Measurements from ENCODE around the gene DOC2A. TPM values are rescaled to one million over a fixed set of nuclear protein-coding genes. Genes with fewer than 3 reads are reported as not detected.

Gene DOC2A
- total RNA-seq, 1 donor from 2014 or later: not detected

GRCh38 chr16:30009085-30009862 is 1.6 kb downstream of the DOC2A start:
- Histone ChIP-seq H3K4me1 (peaks cover 8 to 12% of the 10 kb centered on the region in 2 donors), H3K9me3 (no peaks in the 10 kb centered on the region), H3K36me3 (no peaks in the 10 kb centered on the region), H3K27me3 (peaks cover 13% of the 10 kb centered on the region), H3K27ac (no peak overlapping the region), H3K4me3 (no peak overlapping the region)
- intact Hi-C loops (cut with DNase I): no loop called here
- TF ChIP-seq CTCF (IDR thresholded peaks at IDR 0.05): no peak
- no peak for DNase-seq (ENCODE audit: low spot score in 2 of 2)

- Histone ChIP-seq H3K9me3 (no peaks in the 10 kb centered on the region), H3K27me3 (peaks cover 13% of the 10 kb centered on the region), H3K27ac (no peak overlapping the region), H3K36me3 (peaks cover 0 to under 1% of the 10 kb centered on the region in 2 donors), H3K4me1 (peaks cover 8 to 12% of the 10 kb centered on the region in 2 donors), H3K4me3 (no peak overlapping the region)
- intact Hi-C loops (cut with DNase I): no loop called here
- no peak for DNase-seq (ENCODE audit: low spot score in 2 of 2)
- TF ChIP-seq CTCF (IDR thresholded peaks at IDR 0.05): no peak
Observed at GRCh38 chr16:30007378-30007895, 3.4 kb downstream of the DOC2A start.

- Histone ChIP-seq H3K27me3 (peaks cover 13% of the 10 kb centered on the region), H3K4me1 (peaks cover 8 to 12% of the 10 kb centered on the region in 2 donors), H3K27ac (no peak overlapping the region), H3K4me3 (no peak overlapping the region), H3K9me3 (no peaks in the 10 kb centered on the region), H3K36me3 (peaks cover 5 to 7% of the 10 kb centered on the region in 2 donors)
- TF ChIP-seq CTCF (IDR thresholded peaks at IDR 0.05): no peak
- no peak for DNase-seq (ENCODE audit: low spot score in 2 of 2)
- intact Hi-C loops (cut with DNase I): no loop called here
Observed at GRCh38 chr16:30006659-30007377, 4.0 kb downstream of the DOC2A start.

GRCh38 chr16:30006095-30006473 is 4.7 kb downstream of the DOC2A start:
- DNase-seq (ENCODE audit: low spot score in 2 of 2): no peak
- Histone ChIP-seq H3K27ac (no peak overlapping the region), H3K4me3 (no peak overlapping the region), H3K36me3 (peaks cover 11 to 14% of the 10 kb centered on the region in 2 donors), H3K4me1 (peaks cover 5 to 7% of the 10 kb centered on the region in 2 donors), H3K27me3 (peaks cover 8% of the 10 kb centered on the region), H3K9me3 (no peaks in the 10 kb centered on the region)
- no peak for TF ChIP-seq CTCF (IDR thresholded peaks at IDR 0.05)
- intact Hi-C loops (cut with DNase I): no loop called here

GRCh38 chr16:30005341-30006094 is 5.3 kb downstream of the DOC2A start:
- intact Hi-C loops (cut with DNase I): no loop called here
- peak; percentile 50 to 74 (median 52) for TF ChIP-seq CTCF (IDR thresholded peaks at IDR 0.05)
- H3K4me3 ChIP-seq: no peak overlapping the region

More at GRCh38 chr16:30005341-30006094, 5.3 kb downstream of the DOC2A start:
- no peak for DNase-seq (ENCODE audit: low spot score in 2 of 2)
- Histone ChIP-seq H3K27ac (no peak overlapping the region), H3K9me3 (no peaks in the 10 kb centered on the region), H3K4me1 (peaks cover 1% of the 10 kb centered on the region in 2 donors), H3K27me3 (peaks cover 2% of the 10 kb centered on the region), H3K36me3 (peaks cover 15 to 20% of the 10 kb centered on the region in 2 donors)

Measured in ascending aorta (tissue), 2 donors.